Iris pigment epithelial cell (primary cell): ENCODE measurements around the gene NBPF12.
"Not testable (repeated sequence)": the region's sequence is repeated elsewhere in the genome, so short reads cannot be mapped to it uniquely, and the experiment has no call there.

Source experiments
- DNase-seq: peaks from one replicate; pipeline ENCODE4 v3.0.0-alpha.2; 2011; ENCODE audit warnings: low read depth

The NBPF12 gene

DNA sequence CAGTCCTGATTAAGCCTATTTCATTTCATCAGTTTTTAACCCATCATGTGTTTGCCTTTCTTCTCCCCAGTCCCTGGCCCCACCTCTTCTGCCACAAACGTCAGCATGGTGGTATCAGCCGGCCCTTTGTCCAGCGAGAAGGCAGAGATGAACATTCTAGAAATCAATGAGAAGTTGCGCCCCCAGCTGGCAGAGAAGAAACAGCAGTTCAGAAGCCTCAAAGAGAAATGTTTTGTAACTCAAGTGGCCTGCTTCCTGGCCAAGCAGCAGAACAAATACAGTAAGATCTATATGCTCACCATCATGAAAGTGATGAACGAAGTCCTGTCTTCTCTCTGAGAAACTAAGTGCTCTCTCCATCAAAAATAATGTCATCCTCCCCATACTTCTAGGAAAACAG, 34.6 kb downstream of the NBPF12 start:
- not testable (repeated sequence) for DNase-seq

DNA sequence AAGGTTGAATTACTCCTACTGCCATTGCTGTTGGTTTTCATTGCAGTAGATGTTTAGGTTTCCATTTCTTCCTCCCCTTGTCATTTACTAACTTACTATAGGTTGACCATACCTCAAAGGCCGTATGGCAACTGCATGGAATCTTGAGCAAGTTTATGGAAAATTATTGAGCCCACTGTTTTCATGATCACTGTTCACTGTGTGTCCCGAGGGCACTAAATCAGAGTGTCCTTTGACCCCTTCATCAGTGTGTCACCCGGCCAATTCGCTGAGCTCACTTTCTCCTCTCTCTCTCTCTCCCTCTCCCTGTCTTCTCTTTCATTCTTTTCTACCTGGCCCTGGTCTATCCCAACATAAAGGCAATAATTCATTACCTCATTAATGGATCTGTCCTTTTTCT, 47.7 kb downstream of the NBPF12 start:
- not testable (repeated sequence) for DNase-seq

DNA sequence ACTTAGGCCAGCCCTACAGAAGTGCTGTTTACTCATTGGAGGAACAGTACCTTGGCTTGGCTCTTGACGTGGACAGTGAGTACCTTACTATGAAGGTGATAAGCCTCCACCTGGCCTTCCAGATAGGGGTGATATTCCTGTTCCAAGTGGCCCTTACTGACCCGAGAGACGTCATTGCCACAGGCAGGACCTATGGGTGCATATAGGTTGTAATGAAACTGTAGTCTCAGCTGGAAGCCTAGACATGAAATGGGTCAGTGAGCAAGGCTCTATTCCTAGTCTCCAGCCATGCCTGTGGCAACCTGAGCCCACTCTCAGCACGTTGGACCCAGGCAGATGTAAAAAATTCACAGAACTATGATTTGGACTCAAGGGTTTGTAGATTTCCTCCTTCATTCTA, 48.3 kb downstream of the NBPF12 start:
- not testable (repeated sequence) for DNase-seq

DNA sequence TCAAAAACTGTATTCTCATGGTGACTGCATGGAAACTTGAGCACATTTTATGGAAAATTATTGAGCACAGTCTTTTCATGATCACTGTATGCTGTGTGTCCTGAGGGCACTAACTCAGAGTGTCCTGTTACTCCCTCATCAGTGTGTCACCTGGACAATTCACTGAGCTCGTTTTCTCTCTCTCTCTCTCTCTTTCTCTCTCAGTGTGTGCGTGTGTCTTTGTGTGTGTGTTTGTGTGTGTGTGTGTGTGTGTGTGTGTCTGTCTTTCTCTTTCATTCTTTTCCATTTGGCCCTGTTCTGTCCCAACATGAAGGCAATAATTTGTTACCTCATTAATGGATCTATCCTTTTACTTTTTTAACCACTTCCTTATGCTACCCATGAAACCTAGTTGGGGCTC, 49.4 kb downstream of the NBPF12 start:
- not testable (repeated sequence) for DNase-seq

DNA sequence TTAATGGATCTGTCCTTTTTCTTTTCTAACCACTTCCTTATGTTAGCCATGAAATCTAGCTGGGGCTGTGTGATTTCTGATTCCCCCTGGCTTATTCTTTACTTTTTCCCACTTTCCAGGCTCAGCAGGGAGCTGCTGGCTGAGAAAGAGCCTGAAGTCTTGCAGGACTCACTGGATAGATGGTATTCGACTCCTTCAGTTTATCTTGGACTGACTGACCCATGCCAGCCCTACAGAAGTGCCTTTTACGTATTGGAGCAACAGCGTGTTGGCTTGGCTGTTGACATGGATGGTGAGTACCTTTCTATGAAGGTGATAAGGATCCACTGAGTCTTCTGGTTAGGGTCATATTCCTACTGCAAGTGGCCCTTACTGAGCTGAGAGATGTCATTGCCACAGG, 51.3 kb downstream of the NBPF12 start:
- not testable (repeated sequence) for DNase-seq

DNA sequence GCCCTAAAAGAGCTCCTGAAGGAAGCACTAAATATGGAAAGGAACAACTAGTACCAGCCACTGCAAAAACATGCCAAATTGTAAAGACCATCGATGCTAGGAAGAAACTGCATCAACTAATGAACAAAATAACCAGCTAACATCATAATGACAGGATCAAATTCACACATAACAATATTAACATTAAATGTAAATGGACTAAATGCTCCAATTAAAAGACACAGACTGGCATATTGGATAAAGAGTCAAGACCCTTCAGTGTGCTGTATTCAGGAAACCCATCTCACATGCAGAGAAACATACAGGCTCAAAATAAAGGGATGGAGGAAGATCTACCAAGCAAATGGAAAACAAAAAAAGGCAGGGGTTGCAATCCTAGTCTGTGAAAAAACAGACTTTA, 70.4 kb downstream of the NBPF12 start:
- DNase-seq, result not testable (repeated sequence)

DNA sequence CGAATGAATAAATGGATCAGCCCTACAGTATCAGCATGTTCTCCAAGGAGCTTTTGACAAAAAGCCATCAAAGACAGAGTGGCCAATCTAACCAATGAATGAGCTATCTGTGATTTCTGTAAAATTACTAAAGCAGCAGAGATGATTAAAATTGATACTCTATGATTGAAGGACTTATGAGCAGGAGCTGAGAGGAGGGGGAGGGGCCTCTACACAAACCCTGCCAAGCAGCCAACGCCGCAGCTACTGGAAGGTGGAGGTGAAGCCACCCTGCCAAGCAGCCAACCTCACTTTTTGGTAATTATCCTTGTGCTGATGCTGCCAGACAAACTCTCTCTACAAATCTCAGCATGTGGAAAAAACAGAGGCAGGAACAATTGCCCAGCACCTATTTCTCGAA, 88.9 kb downstream of the NBPF12 start:
- DNase-seq, result not testable (repeated sequence)

DNA sequence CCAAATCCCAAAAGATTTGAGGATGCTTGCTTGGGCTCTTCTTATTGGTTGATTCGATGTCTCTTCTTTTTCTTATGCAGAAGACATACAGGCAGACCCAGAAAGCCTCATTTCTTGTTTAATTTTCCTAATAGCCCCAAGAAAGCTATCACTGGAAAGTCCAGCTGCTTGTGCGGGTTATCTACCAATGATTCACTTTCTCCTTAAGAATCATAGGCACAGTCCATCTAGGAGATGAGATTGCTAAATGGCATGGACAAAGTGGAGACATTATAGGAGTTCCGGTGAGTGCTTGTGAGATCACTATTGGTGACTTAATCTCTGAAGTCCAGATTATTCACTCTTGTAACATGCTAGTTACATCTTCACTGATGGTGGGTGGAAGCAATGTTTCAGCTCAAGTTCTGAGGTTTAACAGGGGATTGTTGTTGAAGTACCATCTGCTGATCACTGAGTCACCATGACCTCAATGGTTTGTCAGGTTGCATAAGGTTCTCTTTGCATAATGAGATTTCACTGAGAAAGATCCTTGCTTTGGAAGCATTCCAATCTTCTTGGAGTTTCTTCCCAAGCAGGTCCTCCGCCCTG, 92.0 kb downstream of the NBPF12 start:
- DNase-seq, result peak; percentile 14

DNA sequence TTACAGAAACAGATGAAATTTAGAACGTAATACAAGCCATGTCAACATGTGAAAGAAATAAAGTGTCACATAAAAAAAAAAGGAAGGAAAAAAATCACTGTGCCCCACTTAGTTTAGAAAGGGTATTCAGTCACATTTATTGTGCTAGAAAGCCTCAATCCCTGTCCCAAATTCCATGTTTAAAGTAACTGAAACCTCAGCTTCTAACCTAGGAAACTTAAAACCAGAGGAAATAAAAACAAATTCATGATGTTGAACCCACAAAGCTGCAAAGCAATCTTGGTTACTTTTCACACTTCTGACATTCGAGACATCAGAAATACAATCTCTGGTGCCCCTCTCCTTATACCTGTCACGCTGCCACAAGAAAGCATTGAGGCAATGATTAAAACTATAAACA, 101.8 kb downstream of the NBPF12 start:
- no peak for DNase-seq

DNA sequence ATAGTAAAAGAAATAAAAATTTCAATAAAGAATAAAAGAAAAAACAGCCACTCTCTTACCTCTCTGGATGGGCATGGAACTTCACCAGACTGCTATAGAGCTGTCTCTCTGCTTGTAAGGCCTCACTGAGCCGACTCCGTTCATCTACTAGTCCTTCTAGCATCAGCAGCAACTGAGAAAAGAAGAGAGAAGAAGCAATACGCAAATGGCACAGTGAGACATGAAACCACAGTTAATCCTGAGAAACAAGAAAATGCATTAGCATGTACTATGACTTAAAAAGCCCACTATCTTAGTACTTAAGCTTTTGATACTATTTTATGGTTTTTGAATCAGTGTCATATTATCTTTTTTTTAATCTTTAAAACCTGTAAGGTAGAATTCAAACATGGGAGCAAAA, 104.8 kb downstream of the NBPF12 start:
- DNase-seq, result not testable (repeated sequence)

DNA sequence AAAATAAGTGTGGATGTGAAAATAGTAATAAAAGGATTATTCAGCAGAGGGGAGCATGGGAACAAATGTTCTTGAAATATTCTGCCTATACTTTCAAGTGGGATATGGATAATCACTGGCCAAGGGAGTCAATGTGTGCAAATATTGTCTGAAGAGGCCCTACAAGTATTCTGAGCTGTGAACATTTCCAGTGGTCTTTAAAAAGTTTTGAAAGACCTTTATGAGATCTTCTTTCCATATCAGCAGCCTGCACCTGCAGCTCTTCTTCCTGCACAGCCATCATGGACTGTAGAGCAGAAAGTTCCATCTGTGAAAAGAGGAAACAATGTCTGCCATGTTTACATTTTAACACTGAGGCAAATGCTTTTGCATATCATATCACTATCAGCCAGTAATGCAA, 106.4 kb downstream of the NBPF12 start:
- not testable (repeated sequence) for DNase-seq
